ENCODE measurements around the gene SETBP1.

Gene SETBP1

DNA sequence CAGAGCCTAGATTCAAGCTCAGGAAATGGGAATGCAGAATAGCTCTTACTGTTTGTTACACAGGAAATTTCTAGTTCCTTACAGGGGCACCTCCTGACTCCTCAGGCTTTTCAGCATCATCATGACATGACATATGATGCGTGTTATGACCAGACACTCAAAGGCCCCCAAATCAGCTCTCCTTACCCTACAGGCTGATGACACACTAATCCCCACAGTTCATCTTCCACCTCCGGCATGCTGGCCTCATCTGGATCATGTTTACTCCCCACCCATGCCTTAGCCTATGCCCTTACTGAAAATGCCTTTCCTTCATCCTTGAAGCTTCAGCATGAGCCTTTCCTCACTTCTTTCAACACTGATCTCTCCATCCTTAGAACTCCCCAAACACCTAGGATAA, 356.9 kb downstream of the SETBP1 start:
- H3K9me3 ChIP-seq (ENCODE audit: control insufficient read depth, insufficient read depth, low read depth, low read length): no peaks in the 10 kb centered on the region
- TF ChIP-seq ZNF362 (tag by site-specific recombination; IDR thresholded peaks at IDR 0.05): no peak
- no peak for TF ChIP-seq ZNF239 (tag by site-specific recombination; IDR thresholded peaks at IDR 0.05)
- TF ChIP-seq KLF9 (tag by site-specific recombination; IDR thresholded peaks at IDR 0.05; ENCODE audit: low read depth): no peak
- no peak for TF ChIP-seq ZNF549 (tag by site-specific recombination; IDR thresholded peaks at IDR 0.05)
- TF ChIP-seq ZNF133 (tag by site-specific recombination; IDR thresholded peaks at IDR 0.05): no peak
- TF ChIP-seq IKZF3 (tag by site-specific recombination; IDR thresholded peaks at IDR 0.05): no peak
- no peak for TF ChIP-seq ZNF571 (tag by site-specific recombination; IDR thresholded peaks at IDR 0.05)
- TF ChIP-seq ZNF473 (tag by site-specific recombination; IDR thresholded peaks at IDR 0.05): no peak
- TF ChIP-seq ZNF19 (tag by site-specific recombination; IDR thresholded peaks at IDR 0.05; ENCODE audit: low read depth): no peak
- TF ChIP-seq HOXD13 (CRISPR knock-in tag; IDR thresholded peaks at IDR 0.05; ENCODE audit: borderline replicate concordance): no peak
- no peak for TF ChIP-seq ZNF138 (tag by site-specific recombination; IDR thresholded peaks at IDR 0.05; ENCODE audit: borderline replicate concordance)
- no peak for TF ChIP-seq ZNF747 (tag by site-specific recombination; IDR thresholded peaks at IDR 0.05)
- TF ChIP-seq INSM2 (tag by site-specific recombination; IDR thresholded peaks at IDR 0.05): no peak
- no peak for TF ChIP-seq ZNF548 (tag by site-specific recombination; IDR thresholded peaks at IDR 0.05)
- TF ChIP-seq ZBTB8A (tag by site-specific recombination; IDR thresholded peaks at IDR 0.05): no peak
- TF ChIP-seq, protein P1, sequence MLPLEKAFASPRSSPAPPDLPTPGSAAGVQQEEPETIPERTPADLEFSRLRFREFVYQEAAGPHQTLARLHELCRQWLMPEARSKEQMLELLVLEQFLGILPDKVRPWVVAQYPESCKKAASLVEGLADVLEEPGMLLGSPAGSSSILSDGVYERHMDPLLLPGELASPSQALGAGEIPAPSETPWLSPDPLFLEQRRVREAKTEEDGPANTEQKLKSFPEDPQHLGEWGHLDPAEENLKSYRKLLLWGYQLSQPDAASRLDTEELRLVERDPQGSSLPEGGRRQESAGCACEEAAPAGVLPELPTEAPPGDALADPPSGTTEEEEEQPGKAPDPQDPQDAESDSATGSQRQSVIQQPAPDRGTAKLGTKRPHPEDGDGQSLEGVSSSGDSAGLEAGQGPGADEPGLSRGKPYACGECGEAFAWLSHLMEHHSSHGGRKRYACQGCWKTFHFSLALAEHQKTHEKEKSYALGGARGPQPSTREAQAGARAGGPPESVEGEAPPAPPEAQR (tag by site-specific recombination; IDR thresholded peaks at IDR 0.05): no peak
- TF ChIP-seq ZNF10 (tag by site-specific recombination; IDR thresholded peaks at IDR 0.05): no peak
- no peak for TF ChIP-seq ZNF529 (tag by site-specific recombination; IDR thresholded peaks at IDR 0.05; ENCODE audit: insufficient replicate concordance)
- no peak for TF ChIP-seq KLF8 (tag by site-specific recombination; IDR thresholded peaks at IDR 0.05)
- TF ChIP-seq, protein P2, sequence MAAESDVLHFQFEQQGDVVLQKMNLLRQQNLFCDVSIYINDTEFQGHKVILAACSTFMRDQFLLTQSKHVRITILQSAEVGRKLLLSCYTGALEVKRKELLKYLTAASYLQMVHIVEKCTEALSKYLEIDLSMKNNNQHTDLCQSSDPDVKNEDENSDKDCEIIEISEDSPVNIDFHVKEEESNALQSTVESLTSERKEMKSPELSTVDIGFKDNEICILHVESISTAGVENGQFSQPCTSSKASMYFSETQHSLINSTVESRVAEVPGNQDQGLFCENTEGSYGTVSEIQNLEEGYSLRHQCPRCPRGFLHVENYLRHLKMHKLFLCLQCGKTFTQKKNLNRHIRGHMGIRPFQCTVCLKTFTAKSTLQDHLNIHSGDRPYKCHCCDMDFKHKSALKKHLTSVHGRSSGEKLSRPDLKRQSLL (tag by site-specific recombination; IDR thresholded peaks at IDR 0.05): no peak
- no peaks in the 10 kb centered on the region for H3K36me3 ChIP-seq (ENCODE audit: control insufficient read depth in 2 of 2, insufficient read depth in 1 of 2, low read length in 2 of 2)
- POLR2A ChIA-PET: no interaction called here
- H3K4me3 ChIP-seq (ENCODE audit: low read depth, low read length): no peak overlapping the region
- H3K4me1 ChIP-seq (ENCODE audit: control insufficient read depth, insufficient read depth, low read length): no peaks in the 10 kb centered on the region
- CTCF ChIA-PET: no interaction called here
- H3K27ac ChIP-seq (ENCODE audit: extremely low read depth, low read depth, low read length): no peak overlapping the region

DNA sequence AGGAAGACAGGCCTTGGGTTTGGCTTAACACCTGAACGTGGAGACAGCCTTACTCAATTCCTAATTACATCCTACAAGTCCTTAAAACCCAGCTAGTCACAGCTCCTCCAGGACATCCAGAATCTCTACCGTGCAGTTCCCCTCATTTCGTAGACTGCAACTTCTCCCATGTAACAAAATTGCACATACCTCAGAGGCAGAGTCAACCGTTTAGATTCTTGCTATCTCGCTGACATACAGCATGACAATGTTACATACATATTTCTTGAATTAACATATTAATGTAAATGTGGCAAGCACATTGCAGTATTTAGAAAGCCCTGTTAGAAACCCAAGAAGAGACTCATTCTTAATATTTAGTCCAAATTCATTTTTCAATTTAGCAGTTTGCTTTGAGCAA, 358.7 kb downstream of the SETBP1 start:
- H3K27ac ChIP-seq (ENCODE audit: extremely low read depth, low read depth, low read length): no peak overlapping the region
- ChIA-PET POLR2A (no interaction called here), CTCF (interaction anchor here (1.0 kb wide), 1 partner anchor 15 kb away, joined by 4 read pairs; no protein-coding TSS in a partner anchor)
- no peaks in the 10 kb centered on the region for H3K36me3 ChIP-seq (ENCODE audit: control insufficient read depth in 2 of 2, insufficient read depth in 1 of 2, low read length in 2 of 2)
- no peaks in the 10 kb centered on the region for H3K4me1 ChIP-seq (ENCODE audit: control insufficient read depth, insufficient read depth, low read length)
- H3K9me3 ChIP-seq (ENCODE audit: control insufficient read depth, insufficient read depth, low read depth, low read length): no peaks in the 10 kb centered on the region
- no peak overlapping the region for H3K4me3 ChIP-seq (ENCODE audit: low read depth, low read length)
- TF ChIP-seq ZNF555 (tag by site-specific recombination; conservative IDR thresholded peaks at IDR 0.05): no peak
- TF ChIP-seq ZSCAN16 (tag by site-specific recombination; IDR thresholded peaks at IDR 0.05): no peak
- no peak for TF ChIP-seq ZNF169 (tag by site-specific recombination; IDR thresholded peaks at IDR 0.05)
- TF ChIP-seq TCF7L2 (IDR thresholded peaks at IDR 0.05; ENCODE audit: borderline replicate concordance, low read depth, low read length): no peak
- no peak for TF ChIP-seq ZNF23 (tag by site-specific recombination; IDR thresholded peaks at IDR 0.05; ENCODE audit: borderline replicate concordance)
- TF ChIP-seq, protein P3, sequence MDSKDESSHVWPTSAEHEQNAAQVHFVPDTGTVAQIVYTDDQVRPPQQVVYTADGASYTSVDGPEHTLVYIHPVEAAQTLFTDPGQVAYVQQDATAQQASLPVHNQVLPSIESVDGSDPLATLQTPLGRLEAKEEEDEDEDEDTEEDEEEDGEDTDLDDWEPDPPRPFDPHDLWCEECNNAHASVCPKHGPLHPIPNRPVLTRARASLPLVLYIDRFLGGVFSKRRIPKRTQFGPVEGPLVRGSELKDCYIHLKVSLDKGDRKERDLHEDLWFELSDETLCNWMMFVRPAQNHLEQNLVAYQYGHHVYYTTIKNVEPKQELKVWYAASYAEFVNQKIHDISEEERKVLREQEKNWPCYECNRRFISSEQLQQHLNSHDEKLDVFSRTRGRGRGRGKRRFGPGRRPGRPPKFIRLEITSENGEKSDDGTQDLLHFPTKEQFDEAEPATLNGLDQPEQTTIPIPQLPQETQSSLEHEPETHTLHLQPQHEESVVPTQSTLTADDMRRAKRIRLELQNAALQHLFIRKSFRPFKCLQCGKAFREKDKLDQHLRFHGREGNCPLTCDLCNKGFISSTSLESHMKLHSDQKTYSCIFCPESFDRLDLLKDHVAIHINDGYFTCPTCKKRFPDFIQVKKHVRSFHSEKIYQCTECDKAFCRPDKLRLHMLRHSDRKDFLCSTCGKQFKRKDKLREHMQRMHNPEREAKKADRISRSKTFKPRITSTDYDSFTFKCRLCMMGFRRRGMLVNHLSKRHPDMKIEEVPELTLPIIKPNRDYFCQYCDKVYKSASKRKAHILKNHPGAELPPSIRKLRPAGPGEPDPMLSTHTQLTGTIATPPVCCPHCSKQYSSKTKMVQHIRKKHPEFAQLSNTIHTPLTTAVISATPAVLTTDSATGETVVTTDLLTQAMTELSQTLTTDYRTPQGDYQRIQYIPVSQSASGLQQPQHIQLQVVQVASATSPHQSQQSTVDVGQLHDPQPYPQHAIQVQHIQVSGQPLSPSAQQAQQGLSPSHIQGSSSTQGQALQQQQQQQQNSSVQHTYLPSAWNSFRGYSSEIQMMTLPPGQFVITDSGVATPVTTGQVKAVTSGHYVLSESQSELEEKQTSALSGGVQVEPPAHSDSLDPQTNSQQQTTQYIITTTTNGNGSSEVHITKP (tag by site-specific recombination; IDR thresholded peaks at IDR 0.05): no peak
- TF ChIP-seq ZNF785 (tag by site-specific recombination; IDR thresholded peaks at IDR 0.05): no peak
